HG03196 (cell line): ENCODE data around the gene FAM20C.
"Not testable (repeated sequence)": the region's sequence is repeated elsewhere in the genome, so short reads cannot be mapped to it uniquely, and the experiment has no call there.

Source experiments
- ATAC-seq: cut with Tn5 transposase; IDR thresholded peaks from one replicate; pipeline ENCODE4 v1.9.1; 2021; ENCODE audit not compliant: unreplicated experiment

Gene FAM20C

GRCh38 chr7:240887-241421 is 48.6 kb downstream of the FAM20C start:
- ATAC-seq, result no peak

- ATAC-seq, result no peak
Observed at GRCh38 chr7:241513-241912, 49.1 kb downstream of the FAM20C start.

DNA sequence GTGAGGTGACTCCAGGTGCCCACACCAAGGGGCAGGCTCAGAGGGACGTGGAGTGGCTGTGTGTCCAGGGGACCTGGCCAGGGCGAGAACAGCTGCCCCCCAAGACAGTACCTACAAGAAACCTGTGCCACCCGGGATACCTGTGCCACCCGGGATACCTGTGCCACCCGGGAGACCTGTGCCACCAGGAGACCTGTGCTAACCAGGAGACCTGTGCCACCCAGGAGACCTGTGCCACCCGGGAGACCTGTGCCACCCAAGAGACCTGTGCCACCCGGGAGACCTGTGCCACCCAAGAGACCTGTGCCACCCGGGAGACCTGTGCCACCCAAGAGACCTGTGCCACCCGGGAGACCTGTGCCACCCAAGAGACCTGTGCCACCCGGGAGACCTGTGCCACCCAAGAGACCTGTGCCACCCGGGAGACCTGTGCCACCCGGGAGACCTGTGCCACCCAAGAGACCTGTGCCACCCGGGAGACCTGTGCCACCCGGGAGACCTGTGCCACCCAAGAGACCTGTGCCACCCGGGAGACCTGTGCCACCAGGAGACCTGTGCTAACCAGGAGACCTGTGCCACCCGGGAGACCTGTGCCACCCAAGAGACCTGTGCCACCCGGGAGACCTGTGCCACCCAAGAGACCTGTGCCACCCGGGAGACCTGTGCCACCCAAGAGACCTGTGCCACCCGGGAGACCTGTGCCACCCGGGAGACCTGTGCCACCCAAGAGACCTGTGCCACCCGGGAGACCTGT is 50.6 kb downstream of the FAM20C start:
- not testable (repeated sequence) for ATAC-seq

- not testable (repeated sequence) for ATAC-seq
Observed at GRCh38 chr7:243580-243978, 51.2 kb downstream of the FAM20C start.

GRCh38 chr7:244974-245373 is 52.6 kb downstream of the FAM20C start:
- ATAC-seq, result no peak

DNA sequence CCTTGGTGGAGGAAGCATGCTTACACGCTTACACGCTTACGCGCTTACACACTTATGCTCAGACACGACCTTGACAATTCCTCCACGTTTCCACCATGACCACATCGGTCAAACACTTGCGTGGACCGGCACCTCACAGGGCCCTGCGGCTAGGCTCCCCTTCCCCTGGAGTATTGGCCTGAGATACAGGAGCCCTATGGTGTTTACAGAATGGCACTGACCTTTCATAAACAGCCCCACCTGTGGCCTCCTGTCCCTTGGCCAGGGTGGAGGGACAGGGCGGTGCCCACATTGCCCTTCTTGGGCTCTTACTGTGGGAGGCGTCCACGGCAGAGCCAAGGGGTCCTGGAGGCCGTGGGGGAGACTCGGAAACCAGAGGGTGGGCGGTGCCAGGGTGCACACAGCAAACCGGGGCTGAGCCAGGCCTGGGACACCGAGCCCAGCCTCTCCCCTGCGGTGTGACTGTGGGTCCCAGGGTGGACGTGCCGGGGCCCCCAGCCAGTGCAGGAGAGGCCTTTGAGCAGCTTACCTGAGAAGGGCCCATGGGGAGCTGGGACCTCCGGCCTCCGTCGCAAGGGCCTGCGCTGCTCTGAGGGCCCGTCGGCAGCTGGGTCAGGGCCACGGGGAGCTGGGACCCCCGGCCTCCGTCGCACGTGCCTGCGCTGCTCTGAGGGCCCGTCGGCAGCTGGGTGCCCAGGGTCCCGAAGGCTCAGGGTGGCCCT is 53.4 kb downstream of the FAM20C start:
- no peak for ATAC-seq

GRCh38 chr7:246451-246850 is 54.1 kb downstream of the FAM20C start:
- no peak for ATAC-seq

DNA sequence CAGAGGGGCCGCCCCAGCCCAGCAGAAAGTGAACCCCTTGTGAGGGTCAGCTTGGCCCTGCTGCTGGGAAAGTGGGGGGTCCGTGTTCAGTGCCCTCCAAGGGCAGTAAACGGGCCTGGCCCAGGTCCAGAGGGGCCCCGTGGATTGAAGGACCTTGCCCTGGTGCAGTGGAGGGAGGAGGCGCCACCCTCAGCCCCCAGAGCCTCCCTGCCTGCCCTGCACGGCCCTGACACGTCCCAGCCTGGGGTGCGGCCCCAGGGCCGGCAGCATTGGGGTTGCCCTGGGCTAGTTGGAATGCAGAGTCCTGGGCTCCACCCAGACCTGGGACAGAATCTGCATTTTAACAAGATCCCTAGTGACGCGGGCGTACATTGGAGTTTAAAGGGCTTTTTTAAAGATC is 54.8 kb downstream of the FAM20C start:
- ATAC-seq, result no peak

GRCh38 chr7:247636-248035 is 55.3 kb downstream of the FAM20C start:
- no peak for ATAC-seq

DNA sequence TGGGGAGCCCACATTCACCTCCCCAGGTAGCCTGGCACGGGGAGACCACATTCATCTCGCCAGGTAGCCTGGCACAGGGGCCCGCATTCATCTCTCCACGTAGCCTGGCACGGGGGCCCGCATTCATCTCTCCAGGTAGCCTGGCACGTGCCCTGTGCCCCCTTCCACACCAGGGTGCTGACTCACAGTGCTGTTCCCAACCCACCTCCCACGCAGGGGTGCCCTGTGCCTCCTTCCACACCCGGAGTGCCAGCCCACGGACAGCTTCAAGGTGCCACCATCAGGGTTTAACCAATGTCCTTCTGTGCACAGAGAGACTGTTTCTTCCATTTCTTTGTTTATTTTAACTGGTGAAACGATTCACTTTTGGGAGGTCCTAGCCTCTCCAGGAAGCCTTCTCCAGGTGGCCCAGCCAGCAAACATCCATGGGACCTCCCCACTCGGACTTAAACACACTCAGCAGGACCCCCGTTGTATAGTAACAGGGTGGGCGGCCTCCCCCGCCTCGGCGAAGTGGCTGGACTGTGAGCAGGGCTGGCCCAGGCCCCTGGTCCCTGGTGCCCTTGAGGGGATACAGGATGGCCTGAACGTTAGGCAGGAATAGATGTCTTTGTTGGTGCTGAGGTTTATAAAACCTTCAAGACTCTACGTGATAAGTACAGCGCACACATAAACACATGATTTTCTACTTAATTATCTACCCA is 56.5 kb downstream of the FAM20C start:
- no peak for ATAC-seq

DNA sequence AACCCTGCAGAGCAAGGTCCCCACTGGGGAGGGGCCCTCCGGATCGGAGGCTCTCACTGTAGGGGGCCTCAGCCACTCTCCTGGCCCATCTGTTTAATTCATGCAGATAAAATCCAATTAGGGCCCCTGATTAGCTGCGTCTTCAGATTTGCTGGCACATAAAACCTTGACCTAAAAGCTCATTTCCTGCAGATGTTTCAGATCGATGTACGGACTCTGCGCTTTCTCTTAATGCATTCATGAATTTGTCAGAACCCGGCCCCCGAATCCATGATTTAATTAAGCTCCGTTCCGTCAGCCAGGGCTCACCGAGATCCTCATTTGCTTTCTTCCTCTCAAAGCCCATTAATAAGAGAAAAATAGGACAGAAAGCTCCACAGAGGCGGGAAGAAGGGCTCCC is 57.6 kb downstream of the FAM20C start:
- ATAC-seq, result no peak

GRCh38 chr7:250523-250922 is 58.2 kb downstream of the FAM20C start:
- no peak for ATAC-seq

DNA sequence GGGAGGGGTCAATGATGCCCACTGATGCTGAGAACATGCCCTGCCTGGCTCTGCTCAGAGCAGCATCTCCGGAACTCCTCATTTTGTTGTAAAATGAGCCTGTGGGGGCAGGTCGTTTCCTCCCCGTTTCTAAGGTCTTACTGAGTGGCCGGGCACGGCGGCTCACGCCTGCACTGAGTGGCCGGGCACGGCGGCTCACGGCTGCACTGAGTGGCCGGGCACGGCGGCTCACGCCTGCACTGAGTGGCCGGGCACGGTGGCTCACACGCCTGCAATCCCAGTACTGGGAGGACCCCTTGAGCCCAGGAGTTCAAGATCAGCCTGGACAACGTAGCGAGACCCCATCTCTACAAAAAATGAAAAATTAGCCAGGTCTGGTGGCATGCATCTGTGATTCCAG is 58.6 kb downstream of the FAM20C start:
- ATAC-seq, result no peak

GRCh38 chr7:251446-252175 is 59.2 kb downstream of the FAM20C start:
- ATAC-seq, result no peak

DNA sequence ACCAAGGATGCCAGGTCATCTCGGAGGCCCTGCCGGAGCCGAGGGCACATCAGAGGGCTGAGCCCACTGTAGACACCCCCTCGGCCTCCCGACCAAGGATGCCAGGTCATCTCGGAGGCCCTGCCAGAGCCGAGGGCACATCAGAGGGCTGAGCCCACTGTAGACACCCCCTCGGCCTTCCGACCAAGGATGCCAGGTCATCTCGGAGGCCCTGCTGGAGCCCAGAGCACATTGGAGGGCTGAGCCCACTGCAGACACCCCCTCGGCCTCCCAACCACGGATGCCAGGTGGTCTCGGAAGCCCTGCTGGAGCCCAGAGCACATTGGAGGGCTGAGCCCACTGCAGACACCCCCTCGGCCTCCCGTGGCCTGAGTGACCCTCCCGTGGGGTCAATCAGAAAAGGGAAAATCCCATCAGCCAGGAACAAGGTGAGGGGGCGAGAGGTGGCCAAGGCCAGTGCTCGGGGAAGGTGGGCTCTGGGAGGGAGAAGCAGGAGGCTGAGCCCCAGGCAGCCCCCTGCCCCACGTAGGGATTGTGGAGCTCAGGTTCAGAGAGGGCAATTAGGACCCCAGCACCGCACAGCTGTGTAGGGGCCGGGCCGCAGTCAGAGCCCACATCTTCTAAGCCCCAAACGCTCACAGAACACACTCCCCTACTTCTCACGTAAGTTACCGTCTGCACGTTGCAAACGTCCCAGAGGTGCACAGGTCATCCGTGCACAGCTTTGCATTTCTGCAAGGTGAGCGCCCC is 60.0 kb downstream of the FAM20C start:
- no peak for ATAC-seq

- ATAC-seq, result no peak
Observed at GRCh38 chr7:252981-253380, 60.6 kb downstream of the FAM20C start.

- ATAC-seq, result no peak
Observed at GRCh38 chr7:253581-254336, 61.4 kb downstream of the FAM20C start.

- no peak for ATAC-seq
Observed at GRCh38 chr7:254337-255037, 62.1 kb downstream of the FAM20C start.

DNA sequence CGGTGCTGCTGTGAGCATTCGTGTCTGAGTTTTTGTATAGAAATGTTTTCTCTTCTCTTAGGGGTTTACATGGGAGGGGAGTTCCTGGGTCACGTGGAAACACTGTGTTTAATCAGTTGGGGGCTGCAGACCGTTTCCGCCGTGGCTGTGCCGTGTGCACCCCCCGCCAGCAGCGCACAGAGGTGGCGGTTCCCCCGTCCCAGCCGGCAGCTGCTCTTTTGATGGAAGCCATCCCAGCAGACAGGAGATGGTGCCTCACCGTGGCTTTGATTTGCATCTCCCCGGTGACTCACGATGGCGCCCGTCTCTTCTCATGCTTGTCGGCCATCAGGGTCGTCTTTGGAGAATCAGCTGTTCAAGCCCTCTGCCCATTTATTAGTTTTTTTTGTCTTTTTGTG is 62.7 kb downstream of the FAM20C start:
- no peak for ATAC-seq
